ENCODE measurements around the gene BTLA.
"Not testable (repeated sequence)": the region's sequence is repeated elsewhere in the genome, so short reads cannot be mapped to it uniquely, and the experiment has no call there.

BTLA gene

DNA sequence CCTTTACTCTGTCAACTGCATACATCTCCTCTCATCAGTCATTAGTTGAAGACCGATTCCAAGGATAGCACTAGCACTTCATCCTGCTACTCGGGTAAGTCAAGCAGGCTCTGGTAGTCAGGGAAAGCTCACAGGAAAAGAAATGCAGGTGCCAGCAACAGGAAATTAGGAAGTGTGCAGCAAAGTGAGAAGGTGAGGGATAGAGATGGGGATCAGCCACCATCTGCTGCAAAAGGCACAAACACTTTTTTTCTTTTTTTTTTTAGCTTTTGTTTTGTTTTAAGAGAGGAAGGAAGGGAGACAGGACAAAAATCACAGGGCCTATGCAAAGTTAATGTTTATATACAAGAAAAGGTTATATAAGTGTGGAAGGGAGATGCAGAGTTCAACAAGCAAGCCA is 9.0 kb upstream of the BTLA start:
- H3K4me3 ChIP-seq (ENCODE audit: low read depth, low read length): no peak overlapping the region
- no peaks in the 10 kb centered on the region for H3K27me3 ChIP-seq (ENCODE audit: control insufficient read depth, insufficient read depth, low read length)
- H3K4me1 ChIP-seq (ENCODE audit: control insufficient read depth, insufficient read depth, low read length): no peaks in the 10 kb centered on the region
- H3K9me3 ChIP-seq (ENCODE audit: control insufficient read depth, insufficient read depth, low read length): peaks cover 4% of the 10 kb centered on the region
- no peak overlapping the region for H3K9ac ChIP-seq (ENCODE audit: low read depth, low read length)
- H3K36me3 ChIP-seq (ENCODE audit: control insufficient read depth, insufficient read depth, low read length): no peaks in the 10 kb centered on the region

DNA sequence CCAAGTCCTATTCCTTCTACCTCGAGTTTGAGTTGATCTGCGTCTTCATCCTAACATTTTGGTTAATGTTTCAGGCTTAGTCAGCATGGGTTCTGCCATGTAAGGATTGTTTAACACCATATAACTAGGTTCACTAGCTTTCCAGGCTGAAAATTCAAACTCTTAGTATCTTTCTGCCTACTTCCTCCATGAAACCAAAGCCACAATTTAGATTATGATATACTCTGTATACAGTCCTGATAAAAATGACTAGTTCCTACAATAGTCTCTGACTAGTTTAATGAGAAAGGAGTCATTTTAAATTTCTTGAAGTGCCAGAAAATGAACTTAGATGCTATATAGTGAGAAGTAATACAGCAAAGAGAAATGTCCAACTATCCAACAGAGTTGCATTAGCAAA is 6.6 kb upstream of the BTLA start:
- H3K9ac ChIP-seq (ENCODE audit: low read depth, low read length): no peak overlapping the region
- H3K9me3 ChIP-seq (ENCODE audit: control insufficient read depth, insufficient read depth, low read length): no peaks in the 10 kb centered on the region
- no peaks in the 10 kb centered on the region for H3K27me3 ChIP-seq (ENCODE audit: control insufficient read depth, insufficient read depth, low read length)
- H3K36me3 ChIP-seq (ENCODE audit: control insufficient read depth, insufficient read depth, low read length): no peaks in the 10 kb centered on the region
- no peaks in the 10 kb centered on the region for H3K4me1 ChIP-seq (ENCODE audit: control insufficient read depth, insufficient read depth, low read length)
- no peak overlapping the region for H3K4me3 ChIP-seq (ENCODE audit: low read depth, low read length)

DNA sequence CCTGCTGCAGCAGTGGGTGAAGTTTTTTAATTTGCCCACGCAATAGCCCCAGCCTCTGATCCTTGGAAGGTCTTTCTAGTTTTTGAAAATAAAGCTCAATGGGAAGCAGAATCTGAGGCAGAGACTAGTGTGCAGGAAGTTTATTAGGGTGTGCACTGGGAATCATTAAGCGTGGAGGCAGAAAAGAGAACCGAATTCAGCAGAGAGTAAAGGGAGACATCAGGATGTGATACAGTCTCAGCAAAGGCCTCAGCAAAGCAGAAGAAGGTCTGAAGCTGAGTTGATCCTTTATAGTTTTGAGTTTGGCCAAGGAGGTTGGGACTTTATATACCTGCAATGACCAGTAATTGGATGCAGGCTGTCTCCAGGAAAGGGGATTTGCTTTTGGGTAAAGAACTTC is 4.9 kb upstream of the BTLA start:
- no peak overlapping the region for H3K9ac ChIP-seq (ENCODE audit: low read depth, low read length)
- no peaks in the 10 kb centered on the region for H3K36me3 ChIP-seq (ENCODE audit: control insufficient read depth, insufficient read depth, low read length)
- H3K27me3 ChIP-seq (ENCODE audit: control insufficient read depth, insufficient read depth, low read length): no peaks in the 10 kb centered on the region
- no peak overlapping the region for H3K4me3 ChIP-seq (ENCODE audit: low read depth, low read length)
- no peaks in the 10 kb centered on the region for H3K9me3 ChIP-seq (ENCODE audit: control insufficient read depth, insufficient read depth, low read length)
- no peaks in the 10 kb centered on the region for H3K4me1 ChIP-seq (ENCODE audit: control insufficient read depth, insufficient read depth, low read length)

DNA sequence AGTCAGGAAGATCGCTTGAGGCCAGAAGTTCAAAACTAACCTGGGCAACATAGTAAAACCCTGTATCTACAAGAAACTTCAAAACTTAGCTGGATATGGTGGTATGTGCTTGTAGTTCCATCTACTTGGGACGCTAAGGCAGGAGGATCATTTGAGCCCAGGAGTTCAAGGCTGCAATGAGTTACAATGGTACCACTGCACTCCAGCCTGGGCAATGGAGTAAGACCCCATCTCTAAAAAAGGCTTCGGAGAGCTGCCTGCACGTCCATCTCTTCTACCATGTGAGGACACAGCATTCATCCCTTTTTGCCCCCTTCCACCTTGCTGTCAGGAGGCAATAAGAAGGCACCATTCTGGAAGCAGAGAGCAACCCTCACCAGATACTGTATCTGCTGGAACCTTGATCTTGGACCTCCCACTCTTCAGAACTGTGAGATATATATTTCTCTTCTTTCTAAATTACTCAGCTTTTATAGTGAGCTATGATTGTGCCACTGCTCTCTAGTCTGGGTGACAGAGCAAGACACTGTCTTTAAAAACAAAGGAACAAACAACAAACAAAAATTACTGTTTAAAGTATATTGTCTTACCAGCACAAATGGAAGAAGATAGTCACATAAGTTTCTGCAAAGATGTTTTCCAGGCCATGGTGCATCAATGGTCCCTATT is 4.2 kb upstream of the BTLA start:
- H3K9me3 ChIP-seq (ENCODE audit: control insufficient read depth, insufficient read depth, low read length): no peaks in the 10 kb centered on the region

DNA sequence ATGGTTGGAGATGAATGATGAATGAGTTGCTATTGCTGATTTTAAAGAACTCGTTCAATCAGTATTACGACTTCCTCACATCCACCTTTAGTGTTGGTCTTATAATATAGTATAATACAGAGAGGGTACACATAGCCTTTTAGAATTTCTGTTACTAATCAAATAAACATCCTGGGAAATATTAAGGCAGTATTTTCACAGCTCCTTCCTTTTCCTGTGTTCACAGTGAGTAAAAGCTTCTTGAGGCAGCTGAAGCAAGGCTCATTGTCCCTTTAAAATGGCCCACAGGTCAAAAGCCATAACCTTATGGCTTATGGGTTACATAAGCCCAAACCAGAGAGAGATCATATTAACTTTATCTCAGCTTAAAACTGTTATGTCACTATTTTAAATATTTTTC is 1.3 kb upstream of the BTLA start:
- Histone ChIP-seq H3K4me3 (ENCODE audit: low read depth, low read length) (no peak overlapping the region), H3K9ac (ENCODE audit: low read depth, low read length) (no peak overlapping the region), H3K27me3 (ENCODE audit: control insufficient read depth, insufficient read depth, low read length) (no peaks in the 10 kb centered on the region), H3K36me3 (ENCODE audit: control insufficient read depth, insufficient read depth, low read length) (no peaks in the 10 kb centered on the region), H3K9me3 (ENCODE audit: control insufficient read depth, insufficient read depth, low read length) (no peaks in the 10 kb centered on the region), H3K4me1 (ENCODE audit: control insufficient read depth, insufficient read depth, low read length) (no peaks in the 10 kb centered on the region)

More for the DNA sequence above, 4.2 kb upstream of the BTLA start:
- Histone ChIP-seq H3K9ac (ENCODE audit: low read depth, low read length) (no peak overlapping the region), H3K4me3 (ENCODE audit: low read depth, low read length) (no peak overlapping the region), H3K36me3 (ENCODE audit: control insufficient read depth, insufficient read depth, low read length) (no peaks in the 10 kb centered on the region), H3K4me1 (ENCODE audit: control insufficient read depth, insufficient read depth, low read length) (no peaks in the 10 kb centered on the region), H3K27me3 (ENCODE audit: control insufficient read depth, insufficient read depth, low read length) (no peaks in the 10 kb centered on the region)

DNA sequence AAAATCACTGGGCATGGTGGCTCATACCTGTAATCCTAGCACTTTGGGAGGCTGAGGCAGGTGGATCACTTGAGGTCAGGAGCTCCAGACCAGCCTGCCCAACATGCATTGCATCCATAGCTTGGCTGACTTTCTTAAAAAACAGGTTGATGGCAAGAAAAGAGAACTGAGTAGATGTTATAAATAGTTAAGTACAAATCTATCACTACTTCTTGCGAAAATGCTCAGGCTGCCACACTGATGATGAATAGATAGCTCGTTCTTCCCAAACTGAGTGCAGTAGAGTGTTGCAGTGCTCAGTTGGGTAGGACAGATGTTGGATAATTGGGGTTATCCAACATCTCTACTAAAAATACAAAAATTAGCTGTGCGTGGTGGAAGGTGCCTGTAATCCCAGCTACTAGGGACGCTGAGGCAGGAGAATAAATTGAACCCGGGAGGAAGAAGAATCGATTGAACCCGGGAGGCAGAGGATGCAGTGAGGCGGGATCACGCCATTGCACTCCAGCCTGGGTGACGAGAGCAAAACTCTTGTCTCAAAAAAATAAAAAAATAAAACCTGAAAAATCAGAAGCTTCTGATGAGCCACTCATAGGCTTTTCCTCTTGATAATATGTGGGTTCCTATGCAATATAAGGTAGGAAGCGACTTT is 1.2 kb downstream of the BTLA start:
- no peaks in the 10 kb centered on the region for H3K27me3 ChIP-seq (ENCODE audit: control insufficient read depth, insufficient read depth, low read length)
- H3K9me3 ChIP-seq (ENCODE audit: control insufficient read depth, insufficient read depth, low read length): no peaks in the 10 kb centered on the region
- H3K4me1 ChIP-seq (ENCODE audit: control insufficient read depth, insufficient read depth, low read length): no peaks in the 10 kb centered on the region
- no peaks in the 10 kb centered on the region for H3K36me3 ChIP-seq (ENCODE audit: control insufficient read depth, insufficient read depth, low read length)
- H3K4me3 ChIP-seq (ENCODE audit: low read depth, low read length): no peak overlapping the region
- no peak overlapping the region for H3K9ac ChIP-seq (ENCODE audit: low read depth, low read length)

DNA sequence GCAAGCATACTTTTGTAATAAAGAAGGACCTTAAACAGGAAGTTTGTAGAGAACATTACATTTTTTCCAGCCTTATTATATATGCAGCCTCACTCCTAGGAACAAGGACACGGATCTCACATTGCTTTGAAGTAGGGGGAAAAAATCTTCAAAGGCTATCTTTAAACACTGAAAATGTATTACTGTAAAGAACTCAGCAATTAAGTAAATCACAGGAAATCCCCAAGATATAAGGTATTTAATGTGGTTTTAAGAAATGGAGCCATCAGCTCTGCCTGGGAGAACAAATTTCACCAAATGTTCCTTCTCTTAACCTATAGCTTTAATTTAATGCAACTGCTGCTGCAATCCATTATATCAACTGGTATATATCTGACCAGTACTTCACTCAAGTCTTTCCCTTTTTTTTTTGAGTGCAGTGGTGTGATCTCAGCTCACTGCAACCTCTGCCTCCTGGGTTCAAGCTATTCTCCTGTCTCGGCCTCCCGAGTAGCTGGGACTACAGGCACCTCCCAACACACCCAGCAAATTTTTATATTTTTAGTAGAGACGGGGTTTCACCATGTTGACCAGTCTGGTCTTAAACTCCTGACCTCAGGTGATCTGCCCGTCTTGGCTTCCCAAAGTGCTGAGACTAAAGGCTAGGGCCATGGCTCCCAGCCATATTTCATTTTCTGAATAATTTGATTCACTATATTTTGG is 2.8 kb downstream of the BTLA start:
- no peaks in the 10 kb centered on the region for H3K4me1 ChIP-seq (ENCODE audit: control insufficient read depth, insufficient read depth, low read length)
- H3K4me3 ChIP-seq (ENCODE audit: low read depth, low read length): no peak overlapping the region
- H3K27me3 ChIP-seq (ENCODE audit: control insufficient read depth, insufficient read depth, low read length): no peaks in the 10 kb centered on the region
- no peaks in the 10 kb centered on the region for H3K9me3 ChIP-seq (ENCODE audit: control insufficient read depth, insufficient read depth, low read length)
- no peak overlapping the region for H3K9ac ChIP-seq (ENCODE audit: low read depth, low read length)
- H3K36me3 ChIP-seq (ENCODE audit: control insufficient read depth, insufficient read depth, low read length): no peaks in the 10 kb centered on the region

DNA sequence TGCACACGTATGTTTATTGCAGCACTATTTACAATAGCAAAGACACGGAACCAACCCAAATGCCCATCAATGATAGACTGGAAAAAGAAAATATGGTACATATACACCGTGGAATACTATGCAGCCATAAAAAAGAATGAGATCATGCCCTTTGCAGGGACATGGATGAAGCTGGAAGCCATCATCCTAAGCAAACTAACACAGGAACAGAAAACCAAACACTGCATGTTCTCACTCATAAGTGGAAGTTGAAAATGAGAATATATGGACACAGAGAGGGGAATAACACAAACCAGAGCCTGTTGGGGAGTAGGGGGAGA is 4.9 kb downstream of the BTLA start:
- not testable (repeated sequence) for H3K4me3 ChIP-seq (ENCODE audit: low read depth, low read length); H3K36me3 ChIP-seq (ENCODE audit: control insufficient read depth, insufficient read depth, low read length); H3K9ac ChIP-seq (ENCODE audit: low read depth, low read length); H3K9me3 ChIP-seq (ENCODE audit: control insufficient read depth, insufficient read depth, low read length); H3K27me3 ChIP-seq (ENCODE audit: control insufficient read depth, insufficient read depth, low read length); H3K4me1 ChIP-seq (ENCODE audit: control insufficient read depth, insufficient read depth, low read length)

DNA sequence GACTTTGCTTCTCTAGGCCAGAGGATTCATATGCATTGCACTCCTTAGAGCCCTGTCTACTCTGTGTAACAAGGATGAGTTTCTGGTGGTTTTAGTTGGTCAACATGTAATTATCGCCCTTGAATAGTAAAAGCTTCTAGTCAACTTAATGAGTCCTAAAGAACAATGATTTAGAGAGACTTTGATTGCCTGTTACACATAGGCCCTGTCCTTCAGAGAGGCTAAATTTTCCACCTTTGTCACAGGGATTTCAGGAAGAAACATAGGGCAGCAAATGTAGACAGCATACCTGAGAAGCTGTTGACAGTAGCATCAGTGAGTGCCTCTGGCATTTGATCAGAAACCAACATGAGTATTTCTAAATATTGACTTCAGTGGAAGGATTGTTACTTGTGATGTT is 7.1 kb downstream of the BTLA start:
- Histone ChIP-seq H3K36me3 (ENCODE audit: control insufficient read depth, insufficient read depth, low read length) (no peaks in the 10 kb centered on the region), H3K4me3 (ENCODE audit: low read depth, low read length) (no peak overlapping the region), H3K4me1 (ENCODE audit: control insufficient read depth, insufficient read depth, low read length) (no peaks in the 10 kb centered on the region), H3K9me3 (ENCODE audit: control insufficient read depth, insufficient read depth, low read length) (no peaks in the 10 kb centered on the region), H3K9ac (ENCODE audit: low read depth, low read length) (no peak overlapping the region), H3K27me3 (ENCODE audit: control insufficient read depth, insufficient read depth, low read length) (no peaks in the 10 kb centered on the region)

DNA sequence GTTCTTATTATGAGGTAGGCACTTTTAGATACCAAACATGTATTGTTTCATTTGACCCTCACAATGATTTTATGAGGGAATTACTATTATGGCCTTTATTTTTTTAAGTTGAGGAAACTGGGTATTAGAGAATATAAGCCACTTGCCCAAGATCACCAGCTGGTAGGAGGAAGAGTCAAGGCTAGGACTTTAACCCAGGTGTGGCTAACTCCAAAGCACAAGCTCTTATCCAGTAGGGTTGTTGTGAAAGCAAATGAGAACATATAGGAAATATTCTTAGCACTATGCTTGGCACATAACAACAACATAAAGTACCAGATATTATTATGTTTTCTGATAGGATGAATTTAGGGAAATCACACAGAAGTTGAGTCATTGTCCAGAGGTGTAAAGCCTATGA is 7.9 kb downstream of the BTLA start:
- H3K4me1 ChIP-seq (ENCODE audit: control insufficient read depth, insufficient read depth, low read length): no peaks in the 10 kb centered on the region
- H3K27me3 ChIP-seq (ENCODE audit: control insufficient read depth, insufficient read depth, low read length): no peaks in the 10 kb centered on the region
- H3K9me3 ChIP-seq (ENCODE audit: control insufficient read depth, insufficient read depth, low read length): no peaks in the 10 kb centered on the region
- no peak overlapping the region for H3K4me3 ChIP-seq (ENCODE audit: low read depth, low read length)
- no peak overlapping the region for H3K9ac ChIP-seq (ENCODE audit: low read depth, low read length)
- H3K36me3 ChIP-seq (ENCODE audit: control insufficient read depth, insufficient read depth, low read length): no peaks in the 10 kb centered on the region

DNA sequence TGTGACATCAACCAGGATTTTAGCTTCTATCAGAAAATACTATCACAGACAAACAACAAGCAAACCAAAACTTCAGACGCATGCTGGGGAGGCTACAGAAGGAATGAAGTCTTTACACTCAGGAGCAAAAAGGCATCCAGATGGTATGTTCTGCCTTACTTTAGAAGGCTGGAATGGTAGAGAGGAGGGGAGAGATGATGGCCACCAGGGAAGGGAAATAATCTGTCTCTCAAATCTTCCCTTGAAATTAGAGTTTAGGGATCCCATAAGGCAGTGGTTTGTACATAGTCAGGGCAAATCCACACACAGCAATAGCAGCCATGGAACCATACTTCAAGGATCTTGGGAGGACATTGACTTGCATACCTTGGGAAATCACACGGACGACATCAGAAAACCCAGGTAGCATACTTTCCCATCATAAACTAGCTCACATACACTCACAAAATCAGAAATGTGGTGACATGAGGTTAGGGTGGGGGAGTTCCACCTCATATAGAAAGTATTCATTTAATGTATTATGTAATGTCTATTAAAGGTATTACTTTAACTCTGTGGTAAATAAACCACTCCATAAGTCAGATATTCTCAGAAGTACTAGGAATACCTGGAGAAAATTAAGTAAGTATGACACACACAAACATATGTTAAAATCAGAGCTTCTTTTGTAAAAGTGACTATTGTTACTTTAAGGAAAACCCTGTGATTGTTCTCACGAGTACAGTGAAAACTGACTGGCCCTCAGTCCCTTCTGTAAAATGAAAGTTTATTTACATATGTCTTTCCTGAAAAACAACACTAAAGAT is 9.4 kb downstream of the BTLA start:
- Histone ChIP-seq H3K4me3 (ENCODE audit: low read depth, low read length) (no peak overlapping the region), H3K4me1 (ENCODE audit: control insufficient read depth, insufficient read depth, low read length) (no peaks in the 10 kb centered on the region), H3K9me3 (ENCODE audit: control insufficient read depth, insufficient read depth, low read length) (no peaks in the 10 kb centered on the region), H3K36me3 (ENCODE audit: control insufficient read depth, insufficient read depth, low read length) (no peaks in the 10 kb centered on the region), H3K27me3 (ENCODE audit: control insufficient read depth, insufficient read depth, low read length) (no peaks in the 10 kb centered on the region), H3K9ac (ENCODE audit: low read depth, low read length) (no peak overlapping the region)
